ENCODE data around the gene TMEM38A. TPM values are rescaled to one million over a fixed set of nuclear protein-coding genes. Genes with fewer than 3 reads are reported as not detected.

Gene TMEM38A
- total RNA-seq, 4 donors from 2014 or later, result 2.3 to 2.8 (median 2.7) TPM

- H3K9me3 ChIP-seq, result no peaks in the 10 kb centered on the region
- no peaks in the 10 kb centered on the region for H3K27me3 ChIP-seq
- no peak for TF ChIP-seq POLR2AphosphoS5 (IDR thresholded peaks at IDR 0.05)
- no peak for TF ChIP-seq EP300 (IDR thresholded peaks at IDR 0.05)
- peaks cover 21% of the 10 kb centered on the region for H3K4me1 ChIP-seq
- no peak overlapping the region for H3K27ac ChIP-seq
- WGBS, result 87% methylated on average over 5 of the region's 6 CpGs
- DNase-seq (ENCODE audit: low spot score in 2 of 2), result no peak
- H3K36me3 ChIP-seq, result peaks cover 33% of the 10 kb centered on the region
- no peak overlapping the region for H3K4me3 ChIP-seq
Measured at GRCh38 chr19:16631465-16631864, 29.5 kb upstream of the TMEM38A start.

GRCh38 chr19:16637535-16637934, 23.4 kb upstream of the TMEM38A start:
- no peak overlapping the region for H3K27ac ChIP-seq
- no peak for TF ChIP-seq POLR2A (IDR thresholded peaks at IDR 0.05)
- TF ChIP-seq CTCF (IDR thresholded peaks at IDR 0.05), result no peak
- TF ChIP-seq EP300 (IDR thresholded peaks at IDR 0.05), result no peak
- TF ChIP-seq POLR2AphosphoS5 (IDR thresholded peaks at IDR 0.05), result no peak
- H3K4me1 ChIP-seq, result peaks cover 4% of the 10 kb centered on the region
- H3K4me3 ChIP-seq, result no peak overlapping the region
- peaks cover 65% of the 10 kb centered on the region for H3K36me3 ChIP-seq
- no peaks in the 10 kb centered on the region for H3K27me3 ChIP-seq
- H3K9me3 ChIP-seq, result no peaks in the 10 kb centered on the region
- no peak for DNase-seq (ENCODE audit: low spot score in 2 of 2)

- Histone ChIP-seq H3K27me3 (no peaks in the 10 kb centered on the region), H3K4me3 (no peak overlapping the region)
- WGBS, result 100% methylated on average over 1 of the region's 1 CpG
Measured at GRCh38 chr19:16638666-16639065, 22.3 kb upstream of the TMEM38A start.

GRCh38 chr19:16640951-16641350, 20.0 kb upstream of the TMEM38A start:
- 89% methylated on average over 1 of the region's 1 CpG for WGBS
- H3K36me3 ChIP-seq, result peaks cover 76% of the 10 kb centered on the region

More at GRCh38 chr19:16638666-16639065, 22.3 kb upstream of the TMEM38A start:
- Histone ChIP-seq H3K27ac (no peak overlapping the region), H3K36me3 (peaks cover 67% of the 10 kb centered on the region), H3K4me1 (peaks cover 4% of the 10 kb centered on the region), H3K9me3 (no peaks in the 10 kb centered on the region)
- TF ChIP-seq POLR2A (IDR thresholded peaks at IDR 0.05) (no peak), POLR2AphosphoS5 (IDR thresholded peaks at IDR 0.05) (no peak), CTCF (IDR thresholded peaks at IDR 0.05) (no peak), EP300 (IDR thresholded peaks at IDR 0.05) (no peak)
- DNase-seq (ENCODE audit: low spot score in 2 of 2), result no peak

GRCh38 chr19:16641695-16642094, 19.2 kb upstream of the TMEM38A start:
- TF ChIP-seq POLR2A (IDR thresholded peaks at IDR 0.05) (no peak), POLR2AphosphoS5 (IDR thresholded peaks at IDR 0.05) (no peak), CTCF (IDR thresholded peaks at IDR 0.05) (no peak), EP300 (IDR thresholded peaks at IDR 0.05) (no peak)
- 97% methylated on average over 10 of the region's 10 CpGs for WGBS
- peaks cover 79% of the 10 kb centered on the region for H3K36me3 ChIP-seq
- peaks cover 4% of the 10 kb centered on the region for H3K4me1 ChIP-seq
- no peak for DNase-seq (ENCODE audit: low spot score in 2 of 2)
- H3K9me3 ChIP-seq, result no peaks in the 10 kb centered on the region
- H3K4me3 ChIP-seq, result no peak overlapping the region
- H3K27ac ChIP-seq, result no peak overlapping the region
- H3K27me3 ChIP-seq, result no peaks in the 10 kb centered on the region

More at GRCh38 chr19:16640951-16641350, 20.0 kb upstream of the TMEM38A start:
- Histone ChIP-seq H3K27me3 (no peaks in the 10 kb centered on the region), H3K9me3 (no peaks in the 10 kb centered on the region), H3K4me1 (peaks cover 4% of the 10 kb centered on the region), H3K4me3 (no peak overlapping the region), H3K27ac (no peak overlapping the region)
- no peak for TF ChIP-seq POLR2AphosphoS5 (IDR thresholded peaks at IDR 0.05)
- no peak for TF ChIP-seq EP300 (IDR thresholded peaks at IDR 0.05)
- no peak for TF ChIP-seq CTCF (IDR thresholded peaks at IDR 0.05)
- TF ChIP-seq POLR2A (IDR thresholded peaks at IDR 0.05), result no peak
- DNase-seq (ENCODE audit: low spot score in 2 of 2), result no peak

GRCh38 chr19:16645140-16645539, 15.8 kb upstream of the TMEM38A start:
- Histone ChIP-seq H3K27me3 (no peaks in the 10 kb centered on the region), H3K4me1 (peaks cover 6% of the 10 kb centered on the region), H3K27ac (no peak overlapping the region), H3K36me3 (peaks cover 68% of the 10 kb centered on the region), H3K4me3 (no peak overlapping the region), H3K9me3 (no peaks in the 10 kb centered on the region)
- 78% methylated on average over 9 of the region's 9 CpGs for WGBS
- TF ChIP-seq EP300 (IDR thresholded peaks at IDR 0.05), result no peak
- TF ChIP-seq CTCF (IDR thresholded peaks at IDR 0.05), result no peak
- TF ChIP-seq POLR2AphosphoS5 (IDR thresholded peaks at IDR 0.05), result no peak
- TF ChIP-seq POLR2A (IDR thresholded peaks at IDR 0.05), result no peak
- DNase-seq (ENCODE audit: low spot score in 2 of 2), result no peak

Measured in suprapubic skin (tissue), 4 donors.